Activated CD8-positive, alpha-beta memory T cell treated with anti-CD3 and anti-CD28 coated beads for 36 hours (primary cell): ENCODE results near the gene PDZD4. TPM values are rescaled to one million over a fixed set of nuclear protein-coding genes. Genes with fewer than 3 reads are reported as not detected.

Source experiments
- CTCF ChIA-PET: fragments of 350-600 bp; sonication (Branson Sonifier 250); formaldehyde crosslinking; loops from one replicate; lab custom pipeline; 2021; ENCODE audit warnings: antibody characterized with exemption; lab: Charles Lee
- POLR2A ChIA-PET: fragments of 350-600 bp; sonication (Branson Sonifier 250); formaldehyde crosslinking; loops from one replicate; lab custom pipeline; 2021; ENCODE audit warnings: antibody characterized with exemption; lab: Charles Lee
- total RNA-seq, 2 experiments: library from RNA; stranded (reverse); gene quantifications; one replicate each; pipeline ENCODE4 v1.2.3, GENCODE V29; 2021

The PDZD4 gene
- total RNA-seq, 2 experiments from 2014 or later: 0.94 to 0.99 TPM

DNA sequence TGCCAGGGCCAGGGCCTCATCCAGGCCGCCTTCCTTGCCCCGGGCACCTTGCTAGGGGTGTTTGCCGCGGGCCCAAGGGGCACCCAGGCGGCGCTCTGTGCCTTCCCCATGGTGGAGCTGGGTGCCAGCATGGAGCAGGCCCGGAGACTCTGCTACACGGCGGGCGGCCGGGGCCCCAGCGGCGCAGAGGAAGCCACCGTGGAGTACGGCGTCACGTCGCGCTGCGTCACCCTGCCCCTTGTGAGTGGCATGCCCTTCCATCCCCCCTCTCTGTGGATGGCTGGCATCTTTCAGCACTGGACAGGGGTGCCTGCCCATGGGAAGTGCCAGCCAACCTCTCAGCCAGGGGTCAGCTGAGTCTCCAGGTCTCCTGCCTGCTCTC, 62.7 kb downstream of the PDZD4 start:
- ChIA-PET POLR2A (no interaction called here), CTCF (interaction anchor here (1.2 kb wide), 1 partner anchor 35 kb away, joined by 3 read pairs; no protein-coding TSS in a partner anchor)

DNA sequence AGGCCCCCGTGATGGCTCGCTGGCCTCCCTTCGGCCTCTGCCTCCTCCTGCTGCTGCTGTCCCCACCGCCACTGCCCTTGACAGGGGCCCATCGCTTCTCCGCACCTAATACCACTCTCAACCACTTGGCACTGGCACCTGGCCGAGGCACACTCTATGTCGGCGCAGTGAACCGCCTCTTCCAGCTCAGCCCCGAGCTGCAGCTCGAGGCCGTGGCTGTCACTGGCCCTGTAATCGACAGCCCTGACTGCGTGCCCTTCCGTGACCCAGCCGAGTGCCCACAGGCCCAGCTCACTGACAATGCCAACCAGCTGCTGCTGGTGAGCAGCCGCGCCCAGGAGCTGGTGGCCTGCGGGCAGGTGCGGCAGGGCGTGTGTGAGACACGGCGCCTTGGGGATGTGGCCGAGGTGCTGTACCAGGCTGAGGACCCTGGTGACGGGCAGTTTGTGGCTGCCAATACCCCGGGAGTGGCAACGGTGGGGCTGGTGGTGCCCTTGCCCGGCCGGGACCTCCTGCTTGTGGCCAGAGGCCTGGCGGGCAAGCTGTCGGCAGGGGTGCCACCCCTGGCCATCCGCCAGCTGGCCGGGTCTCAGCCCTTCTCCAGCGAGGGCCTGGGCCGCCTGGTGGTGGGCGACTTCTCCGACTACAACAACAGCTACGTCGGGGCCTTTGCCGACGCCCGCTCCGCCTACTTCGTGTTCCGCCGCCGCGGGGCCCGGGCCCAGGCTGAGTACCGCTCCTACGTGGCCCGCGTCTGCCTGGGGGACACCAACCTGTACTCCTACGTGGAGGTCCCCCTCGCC, 63.3 kb downstream of the PDZD4 start:
- ChIA-PET CTCF (interaction anchor here (1.2 kb wide), 1 partner anchor 35 kb away, joined by 3 read pairs; no protein-coding TSS in a partner anchor), POLR2A (no interaction called here)

GRCh38 chrX:153766098-153766817, 64.1 kb downstream of the PDZD4 start:
- ChIA-PET CTCF (interaction anchor here (1.2 kb wide), 1 partner anchor 36 kb away, joined by 3 read pairs; no protein-coding TSS in a partner anchor), POLR2A (no interaction called here)

DNA sequence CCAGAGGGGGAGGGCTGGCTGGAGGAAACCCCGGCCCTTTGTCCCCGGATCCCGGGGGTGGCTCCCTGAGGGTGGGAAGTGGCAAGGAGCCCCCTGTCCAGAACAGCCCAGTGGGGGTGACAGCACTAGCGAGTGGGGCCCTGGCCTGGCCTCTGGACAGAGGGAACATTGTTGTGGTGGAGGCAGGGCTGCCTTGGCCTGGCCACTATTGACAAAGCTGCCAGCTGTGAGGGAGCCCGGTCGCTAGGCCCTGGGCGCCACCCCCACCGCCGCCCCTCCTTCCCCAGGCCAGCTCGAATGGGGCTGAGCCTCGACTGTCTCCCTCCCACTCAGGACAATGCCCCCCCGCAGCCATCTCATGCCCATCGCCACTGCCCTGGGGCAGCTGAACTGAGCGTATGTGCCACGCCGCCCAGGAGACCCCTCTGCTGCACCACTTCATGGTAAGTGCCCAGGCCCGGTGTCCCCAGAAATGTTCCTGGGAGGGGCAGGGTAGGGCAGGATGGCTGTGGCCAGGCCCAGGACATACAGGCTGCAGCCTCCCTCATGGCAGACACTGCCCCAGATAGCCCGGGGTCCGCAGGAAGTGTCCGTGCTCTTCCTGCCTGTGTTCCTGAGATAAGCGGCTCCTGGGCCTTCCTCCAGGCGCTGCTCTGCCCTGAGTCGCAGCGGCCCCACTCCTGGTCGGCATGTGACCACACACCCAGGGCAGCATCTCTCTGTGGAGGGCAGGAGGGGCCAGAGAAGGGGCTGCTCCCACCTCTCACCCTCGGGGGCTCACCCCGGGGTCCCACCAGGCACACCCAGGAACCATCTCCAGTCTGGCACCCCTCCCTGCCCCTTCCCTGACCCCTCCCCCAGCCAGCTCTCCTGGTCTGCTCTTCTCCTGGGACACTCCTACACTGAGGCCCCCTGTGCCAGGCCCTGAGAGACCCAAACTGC, 64.9 kb downstream of the PDZD4 start:
- ChIA-PET CTCF (no interaction called here), POLR2A (no interaction called here)

DNA sequence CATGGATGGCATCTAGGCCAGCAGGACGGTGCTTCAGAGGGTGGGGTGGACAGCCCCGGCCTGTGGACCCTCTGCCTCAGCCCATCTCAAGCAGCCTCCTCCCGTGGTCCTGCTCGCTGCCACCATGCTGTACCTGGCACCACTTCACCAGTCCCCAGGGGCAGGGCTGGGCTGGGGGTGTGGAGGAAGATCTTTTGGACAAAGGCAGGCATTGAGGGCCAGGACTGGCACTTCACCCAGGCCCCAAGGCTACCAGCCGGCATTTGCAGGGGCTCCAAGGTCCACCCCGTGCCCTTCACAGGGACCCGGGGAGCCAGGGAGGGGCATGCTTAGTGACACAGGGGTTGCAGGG, 65.6 kb downstream of the PDZD4 start:
- CTCF ChIA-PET: interaction anchor here (1.0 kb wide), 1 partner anchor 188 kb away, joined by 4 read pairs; no protein-coding TSS in a partner anchor
- POLR2A ChIA-PET: no interaction called here

GRCh38 chrX:153763989-153764755, 66.2 kb downstream of the PDZD4 start, which contains the start of gene PLXNB3:
PLXNB3 (plus strand) TSS chrX:153764249; CDS start chrX:153765536, 1,287 bp downstream.
- ChIA-PET CTCF (interaction anchor here (1.0 to 2.3 kb wide), 3 partner anchors 159 to 189 kb away, joined by 4 to 8 read pairs (median 4); no protein-coding TSS in a partner anchor), POLR2A (no interaction called here)

- POLR2A ChIA-PET: no interaction called here
These were observed 66.9 kb downstream of the PDZD4 start for GRCh38 chrX:153763298-153763932.

GRCh38 chrX:153762626-153763173, 67.6 kb downstream of the PDZD4 start:
- POLR2A ChIA-PET: no interaction called here
- CTCF ChIA-PET: interaction anchor here (1.6 to 2.3 kb wide), 3 partner anchors 160 to 186 kb away, joined by 4 to 8 read pairs (median 5); no protein-coding TSS in a partner anchor

More at GRCh38 chrX:153763298-153763932, 66.9 kb downstream of the PDZD4 start:
- CTCF ChIA-PET: interaction anchor here (1.0 to 2.3 kb wide), 4 partner anchors 160 to 190 kb away, joined by 4 to 8 read pairs (median 4); no protein-coding TSS in a partner anchor

GRCh38 chrX:153761863-153762262, 68.5 kb downstream of the PDZD4 start:
- ChIA-PET CTCF (interaction anchor here (2.2 kb wide), 1 partner anchor 187 kb away, joined by 5 read pairs; no protein-coding TSS in a partner anchor), POLR2A (interaction anchor here (0.6 kb wide), 1 partner anchor 177 kb away, joined by 4 read pairs; no protein-coding TSS in a partner anchor)

- ChIA-PET POLR2A (no interaction called here), CTCF (interaction anchor here (0.6 to 0.7 kb wide), 4 partner anchors 22 to 797 kb away, joined by 3 to 5 read pairs (median 3); no protein-coding TSS in a partner anchor)
These were observed 75.2 kb downstream of the PDZD4 start for GRCh38 chrX:153755136-153755535.

Other genes starting within 250 kb of the PDZD4 start
- gene CCNQ, start 231.4 kb downstream of the PDZD4 start, total RNA-seq: 10 to 100 TPM; 28.0 to 31.7 TPM
- under 1 TPM; 0.11 to 0.15 TPM for gene DUSP9, start 183.3 kb downstream of the PDZD4 start, total RNA-seq
- gene PNCK, start 156.7 kb downstream of the PDZD4 start, total RNA-seq: not detected
- under 1 TPM; 0.63 to 0.80 TPM for gene SLC6A8, start 142.6 kb downstream of the PDZD4 start, total RNA-seq
- gene BCAP31, start 106.2 kb downstream of the PDZD4 start, total RNA-seq: 100 to 1,000 TPM; 145 to 150 TPM
- gene ABCD1, start 105.7 kb downstream of the PDZD4 start, total RNA-seq: 1 to 10 TPM; 3.5 to 4.4 TPM
- under 1 TPM; 0.48 to 0.63 TPM for gene PLXNB3, start 66.3 kb downstream of the PDZD4 start, total RNA-seq
- not detected for gene SRPK3, start 49.5 kb downstream of the PDZD4 start, total RNA-seq
- 10 to 100 TPM; 52.7 to 55.6 TPM for gene IDH3G, start 36.2 kb downstream of the PDZD4 start, total RNA-seq
- 100 to 1,000 TPM; 155 to 163 TPM for gene SSR4, start 35.9 kb downstream of the PDZD4 start, total RNA-seq
- gene L1CAM, start 55.6 kb upstream of the PDZD4 start, total RNA-seq: under 1 TPM; 0.19 to 0.31 TPM
- not detected for gene AVPR2, start 74.1 kb upstream of the PDZD4 start, total RNA-seq
- 100 to 1,000 TPM; 112 to 113 TPM for gene ARHGAP4, start 95.7 kb upstream of the PDZD4 start, total RNA-seq
- gene NAA10, start 104.5 kb upstream of the PDZD4 start, total RNA-seq: 100 to 1,000 TPM; 166 to 167 TPM
- gene RENBP, start 114.1 kb upstream of the PDZD4 start, total RNA-seq: 1 to 10 TPM; 5.3 to 6.3 TPM
- 100 to 1,000 TPM; 136 to 142 TPM for gene HCFC1, start 141.3 kb upstream of the PDZD4 start, total RNA-seq
- gene TMEM187, start 142.2 kb upstream of the PDZD4 start, total RNA-seq: 1 to 10 TPM; 3.5 to 4.0 TPM
- gene IRAK1, start 189.4 kb upstream of the PDZD4 start, total RNA-seq: 100 to 1,000 TPM; 201 to 202 TPM